ENCODE measurements around the gene RAD51B. TPM values are rescaled to one million over a fixed set of nuclear protein-coding genes. Genes with fewer than 3 reads are reported as not detected.

The RAD51B gene
- total RNA-seq, 1 donor from 2014 or later: 38.6 TPM

DNA sequence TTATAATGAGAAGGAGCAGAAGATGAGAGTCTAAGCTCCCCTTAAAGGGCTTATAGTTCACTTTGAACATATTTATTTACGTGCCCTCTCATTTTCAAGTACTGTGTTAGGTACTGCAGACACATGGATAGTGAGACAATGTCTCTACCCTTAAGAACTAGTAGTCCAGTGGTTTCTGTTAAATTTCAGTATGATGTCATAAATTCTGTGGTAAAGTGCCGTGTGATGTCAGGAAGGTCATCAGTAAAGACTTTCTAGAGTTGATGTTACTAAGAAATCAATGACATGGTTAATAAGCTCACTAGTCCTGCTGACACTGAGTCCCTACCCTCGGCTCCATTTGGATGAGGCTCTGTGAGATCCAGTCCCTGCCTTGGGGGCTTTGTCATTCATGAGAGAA lies 497.7 kb downstream of the RAD51B start:
- Histone ChIP-seq H3K9ac (ENCODE audit: low read depth in 1 of 3, low read length in 3 of 3) (no peak overlapping the region), H3K4me1 (ENCODE audit: control insufficient read depth in 3 of 3, insufficient read depth in 3 of 3, low read length in 3 of 3) (peaks cover 0 to 3% (median 0%) of the 10 kb centered on the region in 3 donors), H3K27ac (ENCODE audit: low read depth, low read length) (no peak overlapping the region), H3K36me3 (ENCODE audit: control insufficient read depth in 3 of 3, insufficient read depth in 3 of 3, low read length in 3 of 3) (no peaks in the 10 kb centered on the region), H3K4me3 (ENCODE audit: low read length in 3 of 3) (no peak overlapping the region), H3K27me3 (ENCODE audit: control insufficient read depth in 3 of 3, insufficient read depth in 3 of 3, low read length in 3 of 3) (no peaks in the 10 kb centered on the region), H3K9me3 (ENCODE audit: control insufficient read depth in 3 of 3, low read length in 3 of 3) (no peaks in the 10 kb centered on the region)

DNA sequence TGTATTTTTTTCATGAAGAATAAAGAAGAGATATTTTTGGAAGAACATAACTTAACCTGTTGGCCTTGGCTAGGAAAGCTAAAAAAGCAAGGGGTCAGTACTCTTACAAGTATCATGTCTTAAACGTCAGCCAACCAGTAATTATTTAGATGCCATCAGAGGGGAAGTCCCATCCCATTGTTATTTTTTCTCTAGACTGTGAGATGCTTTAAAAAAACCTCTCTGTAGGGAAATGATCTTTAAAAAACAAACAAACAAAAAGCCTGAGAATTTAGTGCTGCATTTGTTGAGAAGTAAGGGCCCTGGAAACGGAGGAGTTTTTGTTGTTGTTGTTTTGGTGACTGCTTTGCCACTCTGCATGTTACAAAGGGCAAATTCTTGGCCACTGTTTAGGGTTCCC lies 499.2 kb downstream of the RAD51B start:
- Histone ChIP-seq H3K27me3 (ENCODE audit: control insufficient read depth in 3 of 3, insufficient read depth in 3 of 3, low read length in 3 of 3) (no peaks in the 10 kb centered on the region), H3K36me3 (ENCODE audit: control insufficient read depth in 3 of 3, insufficient read depth in 3 of 3, low read length in 3 of 3) (no peaks in the 10 kb centered on the region), H3K4me3 (ENCODE audit: low read length in 3 of 3) (no peak overlapping the region), H3K27ac (ENCODE audit: low read depth, low read length) (no peak overlapping the region), H3K9ac (ENCODE audit: low read depth in 1 of 3, low read length in 3 of 3) (no peak overlapping the region), H3K9me3 (ENCODE audit: control insufficient read depth in 3 of 3, low read length in 3 of 3) (no peaks in the 10 kb centered on the region), H3K4me1 (ENCODE audit: control insufficient read depth in 3 of 3, insufficient read depth in 3 of 3, low read length in 3 of 3) (peaks cover 0 to 3% (median 0%) of the 10 kb centered on the region in 3 donors)

DNA sequence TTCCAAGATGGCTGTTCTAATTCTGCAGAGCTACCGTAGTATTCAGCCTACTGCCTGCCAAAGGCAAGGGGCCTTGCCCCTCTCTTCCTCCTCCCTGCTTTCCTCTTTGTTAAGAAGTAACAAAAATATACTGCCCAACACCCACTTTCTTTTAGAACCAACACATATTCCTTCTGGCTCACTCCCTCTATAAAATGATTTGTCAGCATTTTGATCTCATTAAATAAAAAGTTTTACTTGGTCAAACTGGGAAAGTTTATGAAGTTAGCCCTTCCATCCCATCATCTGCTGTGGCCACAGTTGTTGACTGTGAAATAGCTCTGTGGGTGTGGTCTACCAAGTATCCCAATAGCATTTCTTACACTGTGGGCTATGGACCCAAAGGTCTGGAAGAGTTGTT lies 500.9 kb downstream of the RAD51B start:
- no peak overlapping the region for H3K4me3 ChIP-seq (ENCODE audit: low read length in 3 of 3)
- no peaks in the 10 kb centered on the region for H3K27me3 ChIP-seq (ENCODE audit: control insufficient read depth in 3 of 3, insufficient read depth in 3 of 3, low read length in 3 of 3)
- no peak overlapping the region for H3K9ac ChIP-seq (ENCODE audit: low read depth in 1 of 3, low read length in 3 of 3)
- H3K27ac ChIP-seq (ENCODE audit: low read depth, low read length): no peak overlapping the region
- no peaks in the 10 kb centered on the region for H3K36me3 ChIP-seq (ENCODE audit: control insufficient read depth in 3 of 3, insufficient read depth in 3 of 3, low read length in 3 of 3)
- H3K9me3 ChIP-seq (ENCODE audit: control insufficient read depth in 3 of 3, low read length in 3 of 3): no peaks in the 10 kb centered on the region
- H3K4me1 ChIP-seq (ENCODE audit: control insufficient read depth in 3 of 3, insufficient read depth in 3 of 3, low read length in 3 of 3): peaks cover 0 to 3% (median 0%) of the 10 kb centered on the region in 3 donors

DNA sequence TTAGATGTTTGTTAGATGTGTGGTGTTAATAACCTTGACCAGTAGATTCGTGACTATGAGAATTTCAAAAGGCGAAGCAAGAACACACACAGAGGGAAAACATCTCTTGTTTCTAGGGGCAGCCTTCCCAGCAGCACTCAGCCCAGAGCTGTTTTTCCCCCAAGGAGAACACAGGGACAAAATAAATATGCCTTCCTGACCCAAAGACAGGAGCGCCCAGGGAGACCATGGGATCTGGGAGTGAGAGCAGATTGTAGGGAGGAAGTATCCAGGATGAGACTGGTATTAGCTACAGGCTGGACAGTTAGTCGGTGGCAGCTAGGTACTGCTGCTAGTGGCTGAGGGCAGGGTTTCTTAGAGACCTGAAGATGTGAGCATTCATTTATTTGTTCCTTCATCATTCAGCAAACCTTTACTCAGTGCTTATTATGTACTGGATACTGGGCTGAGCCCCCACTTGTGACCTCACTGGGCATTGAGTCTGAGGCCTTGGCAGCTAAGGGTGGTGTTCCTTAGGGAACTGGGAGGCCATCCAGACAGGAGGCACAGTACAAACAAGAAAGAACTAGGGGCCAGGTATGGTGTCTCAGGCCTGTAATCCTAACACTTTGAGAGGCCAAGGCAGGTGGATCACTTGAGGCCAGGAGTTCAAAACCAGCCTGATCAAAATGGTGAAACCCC lies 503.5 kb downstream of the RAD51B start:
- Histone ChIP-seq H3K9me3 (ENCODE audit: control insufficient read depth in 3 of 3, low read length in 3 of 3) (no peaks in the 10 kb centered on the region), H3K27me3 (ENCODE audit: control insufficient read depth in 3 of 3, insufficient read depth in 3 of 3, low read length in 3 of 3) (no peaks in the 10 kb centered on the region), H3K36me3 (ENCODE audit: control insufficient read depth in 3 of 3, insufficient read depth in 3 of 3, low read length in 3 of 3) (no peaks in the 10 kb centered on the region), H3K4me1 (ENCODE audit: control insufficient read depth in 3 of 3, insufficient read depth in 3 of 3, low read length in 3 of 3) (peaks cover 0 to 3% (median 2%) of the 10 kb centered on the region in 3 donors), H3K27ac (ENCODE audit: low read depth, low read length) (no peak overlapping the region), H3K9ac (ENCODE audit: low read depth in 1 of 3, low read length in 3 of 3) (no peak overlapping the region), H3K4me3 (ENCODE audit: low read length in 3 of 3) (no peak overlapping the region)

DNA sequence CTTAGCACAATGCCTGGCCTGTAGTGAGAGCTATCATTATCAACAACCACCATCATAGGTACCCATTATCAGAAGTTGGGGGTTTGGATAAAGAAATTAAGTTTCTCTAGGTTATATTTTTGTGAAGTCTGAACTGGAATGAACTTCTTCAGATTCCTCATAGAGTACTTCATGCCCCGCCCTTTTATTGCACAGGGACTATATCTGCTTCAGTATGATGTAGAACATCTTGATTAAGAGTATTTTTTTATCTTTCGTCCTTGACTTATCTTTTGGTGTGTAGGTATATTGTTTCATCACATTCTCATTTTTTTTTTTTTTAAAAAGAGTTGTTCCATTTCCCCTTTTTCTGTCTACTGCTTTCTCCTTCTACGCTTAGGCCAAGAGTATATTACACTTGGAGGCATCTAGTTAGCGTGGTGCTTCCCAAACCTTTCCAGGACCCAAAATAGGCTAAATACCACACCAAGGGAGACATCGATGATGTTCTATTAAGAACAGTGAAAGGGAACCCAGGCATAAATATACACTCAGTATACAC lies 505.8 kb downstream of the RAD51B start:
- H3K27ac ChIP-seq (ENCODE audit: low read depth, low read length): no peak overlapping the region
- peaks cover 0 to 4% (median 2%) of the 10 kb centered on the region in 3 donors for H3K4me1 ChIP-seq (ENCODE audit: control insufficient read depth in 3 of 3, insufficient read depth in 3 of 3, low read length in 3 of 3)
- no peak overlapping the region for H3K4me3 ChIP-seq (ENCODE audit: low read length in 3 of 3)
- no peaks in the 10 kb centered on the region for H3K27me3 ChIP-seq (ENCODE audit: control insufficient read depth in 3 of 3, insufficient read depth in 3 of 3, low read length in 3 of 3)
- no peaks in the 10 kb centered on the region for H3K9me3 ChIP-seq (ENCODE audit: control insufficient read depth in 3 of 3, low read length in 3 of 3)
- no peaks in the 10 kb centered on the region for H3K36me3 ChIP-seq (ENCODE audit: control insufficient read depth in 3 of 3, insufficient read depth in 3 of 3, low read length in 3 of 3)
- H3K9ac ChIP-seq (ENCODE audit: low read depth in 1 of 3, low read length in 3 of 3): no peak overlapping the region

DNA sequence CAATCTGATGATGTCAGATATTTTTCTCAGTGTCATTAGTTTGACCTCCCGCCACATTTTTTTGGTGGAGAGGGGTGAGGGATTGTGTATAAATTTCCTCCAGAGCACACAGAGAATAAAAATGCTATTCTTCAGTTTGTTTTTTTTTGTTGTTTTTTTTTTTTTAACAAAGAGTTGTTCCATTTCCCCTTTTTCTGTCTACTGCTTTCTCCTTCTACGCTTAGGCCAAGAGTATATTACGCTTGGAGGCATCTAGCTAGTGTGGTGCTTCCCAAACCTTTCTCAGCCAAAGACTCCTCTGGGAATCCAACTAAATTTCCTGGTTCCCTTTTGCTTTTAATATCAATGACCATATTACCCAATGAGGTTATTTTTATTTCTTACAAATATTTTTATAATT lies 507.7 kb downstream of the RAD51B start:
- no peak overlapping the region for H3K4me3 ChIP-seq (ENCODE audit: low read length in 3 of 3)
- H3K27me3 ChIP-seq (ENCODE audit: control insufficient read depth in 3 of 3, insufficient read depth in 3 of 3, low read length in 3 of 3): no peaks in the 10 kb centered on the region
- no peaks in the 10 kb centered on the region for H3K36me3 ChIP-seq (ENCODE audit: control insufficient read depth in 3 of 3, insufficient read depth in 3 of 3, low read length in 3 of 3)
- H3K9ac ChIP-seq (ENCODE audit: low read depth in 1 of 3, low read length in 3 of 3): no peak overlapping the region
- no peaks in the 10 kb centered on the region for H3K9me3 ChIP-seq (ENCODE audit: control insufficient read depth in 3 of 3, low read length in 3 of 3)
- H3K4me1 ChIP-seq (ENCODE audit: control insufficient read depth in 3 of 3, insufficient read depth in 3 of 3, low read length in 3 of 3): peaks cover 0 to 4% (median 2%) of the 10 kb centered on the region in 3 donors
- no peak overlapping the region for H3K27ac ChIP-seq (ENCODE audit: low read depth, low read length)

DNA sequence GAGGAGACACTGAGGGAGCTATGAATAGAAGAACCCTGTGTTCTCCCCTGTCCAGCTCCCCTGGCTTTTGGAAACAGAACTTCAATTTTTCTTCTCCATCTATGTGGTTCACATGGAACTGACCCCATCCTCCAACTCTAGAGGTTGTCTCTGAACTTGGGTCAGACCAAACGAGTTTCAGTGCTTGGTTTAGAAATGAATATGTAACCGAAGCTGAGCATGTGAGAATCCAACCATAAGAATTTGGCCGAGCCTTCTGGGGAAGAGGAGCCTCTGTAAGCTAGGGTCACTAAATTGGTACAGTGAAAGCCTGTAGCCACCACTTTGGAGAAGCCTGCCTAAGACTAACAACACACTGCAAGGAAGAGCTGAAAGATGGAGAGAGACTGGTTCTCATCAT lies 508.9 kb downstream of the RAD51B start:
- H3K4me3 ChIP-seq (ENCODE audit: low read length in 3 of 3): no peak overlapping the region
- no peaks in the 10 kb centered on the region for H3K9me3 ChIP-seq (ENCODE audit: control insufficient read depth in 3 of 3, low read length in 3 of 3)
- H3K27ac ChIP-seq (ENCODE audit: low read depth, low read length): no peak overlapping the region
- H3K4me1 ChIP-seq (ENCODE audit: control insufficient read depth in 3 of 3, insufficient read depth in 3 of 3, low read length in 3 of 3): peaks cover 0 to 4% (median 2%) of the 10 kb centered on the region in 3 donors
- no peaks in the 10 kb centered on the region for H3K36me3 ChIP-seq (ENCODE audit: control insufficient read depth in 3 of 3, insufficient read depth in 3 of 3, low read length in 3 of 3)
- H3K9ac ChIP-seq (ENCODE audit: low read depth in 1 of 3, low read length in 3 of 3): no peak overlapping the region
- H3K27me3 ChIP-seq (ENCODE audit: control insufficient read depth in 3 of 3, insufficient read depth in 3 of 3, low read length in 3 of 3): no peaks in the 10 kb centered on the region

DNA sequence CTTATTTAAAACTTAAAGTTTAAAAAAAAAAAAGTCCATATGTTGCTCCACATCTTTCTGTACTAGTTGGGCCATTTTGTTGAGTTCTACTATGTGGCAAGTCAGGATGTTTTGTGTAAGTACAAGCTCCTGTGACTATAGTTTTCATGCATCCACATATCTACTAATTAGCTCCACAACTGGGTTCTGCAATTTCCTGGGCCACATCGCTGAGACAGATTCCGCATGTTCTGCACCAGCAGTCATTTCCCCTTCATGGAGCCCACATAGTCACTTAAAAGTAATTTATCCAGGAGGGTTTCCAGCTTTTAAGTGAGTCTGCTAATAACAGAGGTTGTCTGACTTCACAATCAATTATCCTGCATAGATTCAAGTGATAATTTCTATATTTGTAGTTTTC lies 511.8 kb downstream of the RAD51B start:
- peaks cover 0 to 4% (median 2%) of the 10 kb centered on the region in 3 donors for H3K4me1 ChIP-seq (ENCODE audit: control insufficient read depth in 3 of 3, insufficient read depth in 3 of 3, low read length in 3 of 3)
- no peak overlapping the region for H3K4me3 ChIP-seq (ENCODE audit: low read length in 3 of 3)
- H3K9me3 ChIP-seq (ENCODE audit: control insufficient read depth in 3 of 3, low read length in 3 of 3): no peaks in the 10 kb centered on the region
- no peaks in the 10 kb centered on the region for H3K27me3 ChIP-seq (ENCODE audit: control insufficient read depth in 3 of 3, insufficient read depth in 3 of 3, low read length in 3 of 3)
- H3K27ac ChIP-seq (ENCODE audit: low read depth, low read length): no peak overlapping the region
- H3K36me3 ChIP-seq (ENCODE audit: control insufficient read depth in 3 of 3, insufficient read depth in 3 of 3, low read length in 3 of 3): no peaks in the 10 kb centered on the region
- no peak overlapping the region for H3K9ac ChIP-seq (ENCODE audit: low read depth in 1 of 3, low read length in 3 of 3)

DNA sequence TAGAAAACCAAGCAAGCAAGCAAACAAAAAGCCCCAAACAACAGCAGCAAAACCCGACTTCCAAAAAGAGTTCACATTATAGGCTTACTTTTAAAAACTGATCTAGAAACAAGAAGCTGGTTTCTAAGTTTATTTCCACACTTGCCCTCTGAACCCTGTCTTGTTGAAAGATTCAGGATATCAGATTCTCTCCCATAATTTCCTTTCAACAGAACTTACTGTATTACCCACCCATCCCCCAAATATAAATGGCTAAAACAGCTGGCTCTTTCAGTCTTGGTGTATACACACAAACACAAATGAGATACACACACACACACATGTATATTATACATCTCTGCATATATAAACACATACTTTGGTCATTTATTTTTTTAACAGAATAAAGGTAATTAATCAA lies 512.4 kb downstream of the RAD51B start:
- Histone ChIP-seq H3K27me3 (ENCODE audit: control insufficient read depth in 3 of 3, insufficient read depth in 3 of 3, low read length in 3 of 3) (no peaks in the 10 kb centered on the region), H3K4me1 (ENCODE audit: control insufficient read depth in 3 of 3, insufficient read depth in 3 of 3, low read length in 3 of 3) (peaks cover 0 to 4% (median 0%) of the 10 kb centered on the region in 3 donors), H3K9ac (ENCODE audit: low read depth in 1 of 3, low read length in 3 of 3) (no peak overlapping the region), H3K36me3 (ENCODE audit: control insufficient read depth in 3 of 3, insufficient read depth in 3 of 3, low read length in 3 of 3) (no peaks in the 10 kb centered on the region), H3K9me3 (ENCODE audit: control insufficient read depth in 3 of 3, low read length in 3 of 3) (no peaks in the 10 kb centered on the region), H3K4me3 (ENCODE audit: low read length in 3 of 3) (no peak overlapping the region), H3K27ac (ENCODE audit: low read depth, low read length) (no peak overlapping the region)

DNA sequence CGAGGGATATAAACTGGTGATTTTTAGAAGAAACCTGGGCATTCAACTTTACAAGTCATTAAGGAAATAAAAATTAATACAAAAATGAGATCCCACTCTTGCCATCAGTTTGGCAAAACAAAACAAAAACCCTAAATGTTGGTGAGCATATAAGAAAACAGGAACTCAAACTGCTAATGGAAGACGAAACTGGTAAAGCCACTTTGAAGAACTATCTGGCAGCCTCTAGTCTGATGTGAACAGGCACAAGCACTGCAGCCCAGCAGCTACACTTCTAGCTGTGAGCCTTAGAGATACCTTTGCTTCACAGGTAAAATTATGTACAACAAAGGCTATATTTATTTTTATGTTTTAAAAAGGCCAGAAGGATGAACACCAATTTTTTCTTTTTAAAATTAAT lies 513.7 kb downstream of the RAD51B start:
- Histone ChIP-seq H3K27ac (ENCODE audit: low read depth, low read length) (no peak overlapping the region), H3K27me3 (ENCODE audit: control insufficient read depth in 3 of 3, insufficient read depth in 3 of 3, low read length in 3 of 3) (no peaks in the 10 kb centered on the region), H3K9ac (ENCODE audit: low read depth in 1 of 3, low read length in 3 of 3) (no peak overlapping the region), H3K36me3 (ENCODE audit: control insufficient read depth in 3 of 3, insufficient read depth in 3 of 3, low read length in 3 of 3) (no peaks in the 10 kb centered on the region), H3K4me1 (ENCODE audit: control insufficient read depth in 3 of 3, insufficient read depth in 3 of 3, low read length in 3 of 3) (peaks cover 0 to 4% (median 0%) of the 10 kb centered on the region in 3 donors), H3K9me3 (ENCODE audit: control insufficient read depth in 3 of 3, low read length in 3 of 3) (no peaks in the 10 kb centered on the region), H3K4me3 (ENCODE audit: low read length in 3 of 3) (no peak overlapping the region)
